PFSK-1 (cell line): Measurements from ENCODE around the gene MAPKBP1. TPM values are rescaled to one million over a fixed set of nuclear protein-coding genes. Genes with fewer than 3 reads are reported as not detected.

Source experiments
- FOXP2 ChIP-seq: optimal IDR thresholded peaks from 2 replicates; pipeline ENCODE3; 2011; ENCODE audit warnings: borderline replicate concordance, control low read depth, inconsistent platforms; ENCODE audit not compliant: insufficient read depth; ENCODE audit errors: extremely low read length, extremely low read depth
- POLR2AphosphoS5 ChIP-seq: IDR thresholded peaks from 2 replicates; pipeline ENCODE4 v1.6.1; 2012; ENCODE audit warnings: low read depth, mild to moderate bottlenecking, control low read depth, low read length, moderate library complexity
- REST ChIP-seq, 2 experiments: IDR thresholded peaks; 2 replicates each; pipeline versions ENCODE4 v1.6.1 to v1.8.0; 2011 to 2012; ENCODE audit warnings: low read depth in 2 of 2, low read length in 2 of 2, control low read depth in 1 of 2, inconsistent platforms in 1 of 2, mild to moderate bottlenecking in 1 of 2, moderate library complexity in 1 of 2; ENCODE audit not compliant: insufficient read depth in 1 of 2
- SIN3A ChIP-seq: IDR thresholded peaks from 2 replicates; pipeline ENCODE4 v1.6.1; 2012; ENCODE audit warnings: mild to moderate bottlenecking, low read length, moderate library complexity, borderline replicate concordance; ENCODE audit not compliant: insufficient read depth
- TAF1 ChIP-seq: IDR thresholded peaks from 2 replicates; pipeline ENCODE4 v1.6.1; 2012; ENCODE audit warnings: low read length, control low read depth, borderline replicate concordance; ENCODE audit not compliant: insufficient read depth
- polyA plus RNA-seq: library from polyadenylated mRNA; unstranded; fragments of >200 nt; gene quantifications from one replicate; pipeline ENCODE4 v1.2.1, GENCODE V29; 2012; ENCODE audit warnings: low read depth, missing spikeins; ENCODE audit not compliant: insufficient read length

MAPKBP1 gene
- 9.5 TPM for polyA plus RNA-seq

- TF ChIP-seq SIN3A (no peak; the same call in 1 of the 2 replicates), FOXP2 (peak; percentile 95), POLR2AphosphoS5 (peak; percentile 56; the same call in 1 of the 2 replicates), TAF1 (peak; percentile 29; the same call in 1 of the 2 replicates), REST (IDR thresholded peaks at IDR 0.05; ENCODE audit: insufficient read depth in 1 of 2, low read depth in 2 of 2, low read length in 2 of 2) (no peak)
Measured at GRCh38 chr15:41774062-41774881, at the start of gene MAPKBP1. Gene MAPKBP1 (plus strand): TSS chr15:41774484. CDS start chr15:41775276, 792 bp downstream.

- TF ChIP-seq POLR2AphosphoS5, result no peak
Measured at GRCh38 chr15:41727143-41727542, 47.1 kb upstream of the MAPKBP1 start.

- TF ChIP-seq SIN3A, result no peak
- TF ChIP-seq POLR2AphosphoS5, result no peak
- no peak for TF ChIP-seq FOXP2
- TF ChIP-seq REST (IDR thresholded peaks at IDR 0.05; ENCODE audit: insufficient read depth in 1 of 2, low read depth in 2 of 2, low read length in 2 of 2), result no peak
- TF ChIP-seq TAF1, result no peak
Measured at GRCh38 chr15:41730543-41730942, 43.7 kb upstream of the MAPKBP1 start.

- TF ChIP-seq POLR2AphosphoS5, result no peak
- TF ChIP-seq SIN3A, result no peak
Measured at GRCh38 chr15:41732483-41732882, 41.8 kb upstream of the MAPKBP1 start.

- TF ChIP-seq TAF1 (no peak), SIN3A (no peak), POLR2AphosphoS5 (no peak), FOXP2 (no peak), REST (IDR thresholded peaks at IDR 0.05; ENCODE audit: insufficient read depth in 1 of 2, low read depth in 2 of 2, low read length in 2 of 2) (no peak)
Measured at GRCh38 chr15:41734079-41734478, 40.2 kb upstream of the MAPKBP1 start.

GRCh38 chr15:41735046-41735445 is 39.2 kb upstream of the MAPKBP1 start:
- no peak for TF ChIP-seq FOXP2
- TF ChIP-seq POLR2AphosphoS5, result no peak
- no peak for TF ChIP-seq REST (IDR thresholded peaks at IDR 0.05; ENCODE audit: insufficient read depth in 1 of 2, low read depth in 2 of 2, low read length in 2 of 2)
- no peak for TF ChIP-seq TAF1
